MCF 10A (cell line): ENCODE measurements around the gene SLC12A9. TPM values are rescaled to one million over a fixed set of nuclear protein-coding genes. Genes with fewer than 3 reads are reported as not detected.

Experiments
- BruUV-seq: library from RNA; stranded (reverse); fragments of 400-500 nt; replicated peaks from 2 replicates; lab custom pipeline; 2021; lab: Mats Ljungman, UMichigan
- CTCF ChIA-PET: fragments of 300-600 bp; sonication (Branson Sonifier 250); formaldehyde crosslinking; extraction: SDS; loops from one replicate; lab custom pipeline; 2021; ENCODE audit warnings: antibody characterized with exemption, inconsistent platforms; lab: Yijun Ruan, JAX
- POLR2A ChIA-PET: fragments of 300-600, 350-650 bp; sonication (Branson Sonifier 250); formaldehyde crosslinking; extraction: SDS; loops from one replicate; lab custom pipeline; 2020; ENCODE audit warnings: antibody characterized with exemption, inconsistent platforms; lab: Yijun Ruan, JAX
- DNase-seq: peaks from one replicate; pipeline ENCODE4 v3.0.0-alpha.2; 2018; ENCODE audit not compliant: unreplicated experiment
- H3K27ac Mint-ChIP-seq: one replicate; pipeline ENCODE4 v1.8.0; 2022; ENCODE audit warnings: mild to moderate bottlenecking, low read depth, mixed read lengths; ENCODE audit not compliant: unreplicated experiment
- H3K27me3 Mint-ChIP-seq: one replicate; pipeline ENCODE4 v1.8.0; 2022; ENCODE audit warnings: mixed read lengths; ENCODE audit not compliant: insufficient read depth, unreplicated experiment
- H3K36me3 Mint-ChIP-seq: one replicate; pipeline ENCODE4 v1.8.0; 2022; ENCODE audit warnings: mild to moderate bottlenecking, moderate library complexity, mixed read lengths; ENCODE audit not compliant: insufficient read depth, unreplicated experiment
- H3K4me1 Mint-ChIP-seq: one replicate; pipeline ENCODE4 v1.8.0; 2022; ENCODE audit warnings: mixed read lengths; ENCODE audit not compliant: insufficient read depth, unreplicated experiment
- H3K4me3 Mint-ChIP-seq: one replicate; pipeline ENCODE4 v1.8.0; 2022; ENCODE audit warnings: mild to moderate bottlenecking, moderate library complexity, mixed read lengths; ENCODE audit not compliant: unreplicated experiment
- H3K9me3 Mint-ChIP-seq: one replicate; pipeline ENCODE4 v1.8.0; 2022; ENCODE audit warnings: mixed read lengths; ENCODE audit not compliant: unreplicated experiment
- CTCF ChIP-seq: fragments of 200-600 bp; IDR thresholded peaks from one replicate; pipeline ENCODE4 v1.8.0; 2022; ENCODE audit warnings: antibody characterized with exemption, mild to moderate bottlenecking; ENCODE audit not compliant: unreplicated experiment
- intact Hi-C: fragments of 100-400 bp; cut with micrococcal nuclease; formaldehyde crosslinking; loops from 2 replicates; pipeline ENCODE4 v1.14.1; 2022
- total RNA-seq: library from RNA; stranded (reverse); gene quantifications from 2 replicates; pipeline ENCODE4 v1.2.3, GENCODE V29; 2022

The SLC12A9 gene
- total RNA-seq, 1 experiment from 2014 or later: 19.2 TPM

- no peak for DNase-seq
- CTCF ChIA-PET: interaction anchor here (0.5 kb wide), 1 partner anchor 29 kb away, joined by 3 read pairs; no protein-coding TSS in a partner anchor
- Mint-ChIP-seq H3K4me3 (no peak overlapping the region), H3K36me3 (peaks cover 15% of the 10 kb centered on the region), H3K9me3 (no peaks in the 10 kb centered on the region), H3K4me1 (peaks cover 21% of the 10 kb centered on the region), H3K27me3 (no peaks in the 10 kb centered on the region), H3K27ac (no peak overlapping the region)
- no peak for TF ChIP-seq CTCF
- no TSS peak for BruUV-seq
- intact Hi-C loops: no loop called here
- POLR2A ChIA-PET: interaction anchor here (1.2 to 1.6 kb wide), 2 partner anchors 23 to 30 kb away, joined by 5 to 8 read pairs; partner anchors contain the start of gene SLC12A9
Measured at GRCh38 chr7:100829150-100829716, 23.3 kb upstream of the SLC12A9 start.

- BruUV-seq: no TSS peak
- no peaks in the 10 kb centered on the region for H3K27me3 Mint-ChIP-seq
- peaks cover 13% of the 10 kb centered on the region for H3K4me1 Mint-ChIP-seq
- H3K4me3 Mint-ChIP-seq: no peak overlapping the region
- no peak for TF ChIP-seq CTCF
- H3K36me3 Mint-ChIP-seq: peaks cover 13% of the 10 kb centered on the region
- ChIA-PET CTCF (no interaction called here), POLR2A (no interaction called here)
- intact Hi-C loops: no loop called here
- H3K27ac Mint-ChIP-seq: no peak overlapping the region
- no peak for DNase-seq
- H3K9me3 Mint-ChIP-seq: no peaks in the 10 kb centered on the region
Measured at GRCh38 chr7:100830396-100830795, 22.1 kb upstream of the SLC12A9 start.

- Mint-ChIP-seq H3K9me3 (no peaks in the 10 kb centered on the region), H3K36me3 (peaks cover 13% of the 10 kb centered on the region), H3K4me1 (peaks cover 16% of the 10 kb centered on the region), H3K4me3 (no peak overlapping the region), H3K27me3 (no peaks in the 10 kb centered on the region), H3K27ac (no peak overlapping the region)
- intact Hi-C loops: no loop called here
- TF ChIP-seq CTCF: no peak
- BruUV-seq: no TSS peak
- ChIA-PET CTCF (interaction anchor here (1.0 to 1.2 kb wide), 2 partner anchors 30 to 269 kb away, joined by 3 to 5 read pairs; no protein-coding TSS in a partner anchor), POLR2A (interaction anchor here (1.0 to 1.4 kb wide), 3 partner anchors 10 to 35 kb away, joined by 3 read pairs; partner anchors contain the start of genes SLC12A9 and TRIP6)
- no peak for DNase-seq
Measured at GRCh38 chr7:100832281-100832633, 20.3 kb upstream of the SLC12A9 start.

GRCh38 chr7:100835903-100836811 is 16.4 kb upstream of the SLC12A9 start:
- H3K36me3 Mint-ChIP-seq: peaks cover 13% of the 10 kb centered on the region
- no peak for DNase-seq
- CTCF ChIA-PET: interaction anchor here (0.6 to 1.2 kb wide), 5 partner anchors 37 to 579 kb away, joined by 3 to 8 read pairs (median 5); partner anchors contain the start of gene POP7
- no peak for TF ChIP-seq CTCF
- POLR2A ChIA-PET: interaction anchor here (0.6 to 1.4 kb wide), 3 partner anchors 9 to 130 kb away, joined by 3 to 7 read pairs (median 3); partner anchors contain the start of gene EPHB4
- no TSS peak for BruUV-seq
- H3K4me1 Mint-ChIP-seq: peaks cover 10% of the 10 kb centered on the region
- intact Hi-C loops: no loop called here
- peak overlapping the region; percentile 43 for H3K4me3 Mint-ChIP-seq
- H3K27ac Mint-ChIP-seq: peak overlapping the region; percentile 91
- H3K27me3 Mint-ChIP-seq: no peaks in the 10 kb centered on the region
- H3K9me3 Mint-ChIP-seq: no peaks in the 10 kb centered on the region
